A673 (cell line): ENCODE measurements around the gene ACTL7B.

Experiments
- CTCF ChIP-seq: fragments of 300-800, 200-600 bp; sonication (generic); conservative IDR thresholded peaks from 2 replicates; pipeline ENCODE4 v1.5.1; 2017; ENCODE audit warnings: low read depth, mild to moderate bottlenecking, antibody characterized with exemption, low read length, moderate library complexity, mixed read lengths
- EZH2 ChIP-seq: fragments of 200-600 bp; sonication (generic); IDR thresholded peaks from 2 replicates; pipeline ENCODE4 v1.6.1; 2017; ENCODE audit warnings: borderline replicate concordance, low read depth, mild to moderate bottlenecking, mixed read lengths, antibody characterized with exemption, low read length; ENCODE audit not compliant: poor library complexity, severe bottlenecking

- TF ChIP-seq CTCF (no peak), EZH2 (no peak)
Observed at GRCh38 chr9:108860764-108861163, 5.0 kb upstream of the ACTL7B start.
